Motor neuron (in vitro differentiated cells): ENCODE data around the gene ASPRV1. TPM values are rescaled to one million over a fixed set of nuclear protein-coding genes. Genes with fewer than 3 reads are reported as not detected.

Experiments
- ATAC-seq, 8 experiments: fragments of 200-7000 bp; cut with Tn5 transposase; replicated peaks in 6 of 8; 2 replicates each; pipeline ENCODE4 v1.8.0; 2021; ENCODE audit warnings: mild to moderate bottlenecking in 8 of 8, moderate library complexity in 8 of 8
- H3K27ac ChIP-seq, 2 donors: fragments of 250-450 bp; sonication (Bioruptor Pico); 2 replicates each; pipeline ENCODE4 v1.9.0; 2021; ENCODE audit warnings: antibody characterized with exemption in 2 of 2, mild to moderate bottlenecking in 2 of 2, moderate library complexity in 1 of 2
- H3K4me1 ChIP-seq, 2 donors: fragments of 250-450 bp; sonication (Bioruptor Pico); replicated peaks in 1 of 2; 2 replicates each; pipeline ENCODE4 v1.6.1; 2021; ENCODE audit warnings: antibody characterized with exemption in 2 of 2, mild to moderate bottlenecking in 2 of 2, moderate library complexity in 1 of 2
- H3K4me3 ChIP-seq, 5 donors: fragments of 250-450 bp; sonication (Bioruptor Pico); 2 replicates each; pipeline ENCODE4 v1.9.0; 2021; ENCODE audit warnings: antibody characterized with exemption in 5 of 5, mild to moderate bottlenecking in 5 of 5, moderate library complexity in 4 of 5
- WGBS, 10 experiments: fragments of 450-650 bp; shearing (Covaris generic); methylation state at CpG; one replicate each; pipeline ENCODE4 v1.0.0; 2022; 5-methylcytosine and 5-hydroxymethylcytosine counted together
- in situ Hi-C, 9 experiments: fragments of 400-800 bp; cut with MboI; loops; one replicate each; pipeline ENCODE4 v1.15.0; 2021; ENCODE audit warnings: low sequenced_read_pairs in 9 of 9, low pct_unique_long_range_greater_than_20kb in 2 of 9; ENCODE audit not compliant: unreplicated experiment in 9 of 9
- total RNA-seq, 8 experiments: library from RNA; unstranded; fragments of 300-600 nt; gene quantifications; 2 replicates each; pipeline versions ENCODE4 v1.2.3 to v1.2.4, GENCODE V29; 2022

ASPRV1 gene
- total RNA-seq, 8 experiments from 2014 or later = 1.1 to 2.8 (median 1.7) TPM

GRCh38 chr2:69940691-69941090, 20.7 kb downstream of the ASPRV1 start:
- no peak for ATAC-seq
- Histone ChIP-seq H3K27ac (no peak overlapping the region), H3K4me3 (no peak overlapping the region), H3K4me1 (peaks cover 5% of the 10 kb centered on the region in 2 donors)
- 75 to 100% (median 100%) methylated on average over 1 to 8 of the region's 8 CpGs; no CpG with 5 or more reads in 1 of the 10 experiments for WGBS, 10 experiments
- in situ Hi-C loops = loop anchor here in 2 of 9 experiments (25.0 kb wide), 1 partner anchor 122 kb away; no protein-coding TSS in a partner anchor

GRCh38 chr2:69939722-69940121, 21.7 kb downstream of the ASPRV1 start:
- Histone ChIP-seq H3K4me3 (no peak overlapping the region), H3K27ac (no peak overlapping the region), H3K4me1 (peaks cover 5% of the 10 kb centered on the region in 2 donors)
- WGBS, 10 experiments = 11 to 88% (median 40%) methylated on average over 2 to 12 of the region's 14 CpGs; no CpG with 5 or more reads in 3 of the 10 experiments
- no peak for ATAC-seq
- in situ Hi-C loops = loop anchor here in 2 of 9 experiments (25.0 kb wide), 1 partner anchor 123 kb away; no protein-coding TSS in a partner anchor

- Histone ChIP-seq H3K27ac (no peak overlapping the region), H3K4me3 (no peak overlapping the region), H3K4me1 (peaks cover 5 to 12% of the 10 kb centered on the region in 2 donors)
- no peak for ATAC-seq
- 88 to 100% (median 92%) methylated on average over 1 to 12 of the region's 14 CpGs; no CpG with 5 or more reads in 4 of the 10 experiments for WGBS, 10 experiments
- in situ Hi-C loops = loop anchor here in 2 of 9 experiments (25.0 kb wide), 1 partner anchor 124 kb away; no protein-coding TSS in a partner anchor
These were observed 23.5 kb downstream of the ASPRV1 start for GRCh38 chr2:69937968-69938367.

GRCh38 chr2:69936906-69937305, 24.5 kb downstream of the ASPRV1 start:
- ATAC-seq = no peak
- in situ Hi-C loops = loop anchor here in 2 of 9 experiments (25.0 kb wide), 1 partner anchor 125 kb away; no protein-coding TSS in a partner anchor
- WGBS, 10 experiments = 50 to 100% (median 83%) methylated on average over 2 to 6 of the region's 11 CpGs; no CpG with 5 or more reads in 3 of the 10 experiments
- Histone ChIP-seq H3K27ac (no peak overlapping the region), H3K4me3 (no peak overlapping the region), H3K4me1 (peaks cover 5 to 12% of the 10 kb centered on the region in 2 donors)

GRCh38 chr2:69935011-69935410, 26.4 kb downstream of the ASPRV1 start:
- in situ Hi-C loops = loop anchor here in 2 of 9 experiments (25.0 kb wide), 1 partner anchor 127 kb away; no protein-coding TSS in a partner anchor
- 80 to 100% (median 92%) methylated on average over 1 to 5 of the region's 5 CpGs; no CpG with 5 or more reads in 3 of the 10 experiments for WGBS, 10 experiments

GRCh38 chr2:69934614-69934908, 26.9 kb downstream of the ASPRV1 start:
- in situ Hi-C loops = loop anchor here in 2 of 9 experiments (25.0 kb wide), 1 partner anchor 128 kb away; no protein-coding TSS in a partner anchor
- Histone ChIP-seq H3K4me3 (no peak overlapping the region), H3K4me1 (peaks cover 0 to 7% of the 10 kb centered on the region in 2 donors), H3K27ac (peak overlapping the region in 1 of 2 donors; percentile 18)
- 20 to 93% (median 63%) methylated on average over 1 of the region's 1 CpG; no CpG with 5 or more reads in 2 of the 10 experiments for WGBS, 10 experiments
- no peak for ATAC-seq

More at GRCh38 chr2:69935011-69935410, 26.4 kb downstream of the ASPRV1 start:
- Histone ChIP-seq H3K4me3 (no peak overlapping the region), H3K27ac (no peak overlapping the region), H3K4me1 (peaks cover 1 to 7% of the 10 kb centered on the region in 2 donors)
- no peak for ATAC-seq

GRCh38 chr2:69933839-69934613, 27.4 kb downstream of the ASPRV1 start:
- 0 to 80% (median 56%) methylated on average over 1 to 4 of the region's 4 CpGs; no CpG with 5 or more reads in 2 of the 10 experiments for WGBS, 10 experiments
- Histone ChIP-seq H3K4me3 (no peak overlapping the region), H3K4me1 (peaks cover 0 to 10% of the 10 kb centered on the region in 2 donors), H3K27ac (peak overlapping the region in 1 of 2 donors; percentile 18)
- peak in 7 of 8 experiments; percentile 38 to 94 (median 85) for ATAC-seq
- in situ Hi-C loops = loop anchor here in 2 of 9 experiments (25.0 kb wide), 1 partner anchor 128 kb away; no protein-coding TSS in a partner anchor

GRCh38 chr2:69933254-69933828, 28.1 kb downstream of the ASPRV1 start:
- in situ Hi-C loops = loop anchor here in 2 of 9 experiments (25.0 kb wide), 1 partner anchor 129 kb away; no protein-coding TSS in a partner anchor
- Histone ChIP-seq H3K27ac (no peak overlapping the region), H3K4me1 (peaks cover 0 to 10% of the 10 kb centered on the region in 2 donors), H3K4me3 (no peak overlapping the region)
- no peak for ATAC-seq

- no peak overlapping the region for H3K27ac ChIP-seq
- no peak overlapping the region for H3K4me3 ChIP-seq
- in situ Hi-C loops = loop anchor here in 2 of 9 experiments (25.0 kb wide), 1 partner anchor 130 kb away; no protein-coding TSS in a partner anchor
- 71 to 100% (median 93%) methylated on average over 1 of the region's 1 CpG; no CpG with 5 or more reads in 4 of the 10 experiments for WGBS, 10 experiments
- ATAC-seq = no peak
- peaks cover 0 to 10% of the 10 kb centered on the region in 2 donors for H3K4me1 ChIP-seq
These were observed 28.9 kb downstream of the ASPRV1 start for GRCh38 chr2:69932596-69932922.

- in situ Hi-C loops = loop anchor here in 2 of 9 experiments (25.0 kb wide), 1 partner anchor 130 kb away; no protein-coding TSS in a partner anchor
- peaks cover 0 to 10% of the 10 kb centered on the region in 2 donors for H3K4me1 ChIP-seq
- no peak overlapping the region for H3K27ac ChIP-seq
- no peak overlapping the region for H3K4me3 ChIP-seq
- 10 to 100% (median 97%) methylated on average over 1 to 4 of the region's 7 CpGs for WGBS, 10 experiments
- ATAC-seq = no peak
These were observed 29.4 kb downstream of the ASPRV1 start for GRCh38 chr2:69931832-69932595.

GRCh38 chr2:69926849-69927515, 34.4 kb downstream of the ASPRV1 start:
- in situ Hi-C loops = loop anchor here in 3 of 9 experiments (10.0 to 25.0 kb wide), 2 partner anchors 135 to 138 kb away; no protein-coding TSS in a partner anchor
- peak in 2 of 8 experiments; percentile 55 for ATAC-seq
- 0 to 82% (median 64%) methylated on average over 1 to 3 of the region's 3 CpGs; no CpG with 5 or more reads in 2 of the 10 experiments for WGBS, 10 experiments

GRCh38 chr2:69923116-69923515, 38.3 kb downstream of the ASPRV1 start:
- in situ Hi-C loops = loop anchor here in 6 of 9 experiments (10.0 to 25.0 kb wide), 5 partner anchors 139 to 264 kb away; partner anchors contain the start of gene C2orf42 (in 1 of the 6)
- WGBS, 10 experiments = 67 to 100% (median 81%) methylated on average over 1 to 3 of the region's 3 CpGs; no CpG with 5 or more reads in 1 of the 10 experiments
- no peak for ATAC-seq
- Histone ChIP-seq H3K27ac (no peak overlapping the region), H3K4me1 (no peaks in the 10 kb centered on the region), H3K4me3 (no peak overlapping the region)

More at GRCh38 chr2:69926849-69927515, 34.4 kb downstream of the ASPRV1 start:
- Histone ChIP-seq H3K27ac (no peak overlapping the region), H3K4me1 (peaks cover 0 to 3% of the 10 kb centered on the region in 2 donors), H3K4me3 (no peak overlapping the region)
